Spinal cord (tissue), 10 donors: ENCODE data around the gene AJM1. TPM values are rescaled to one million over a fixed set of nuclear protein-coding genes. Genes with fewer than 3 reads are reported as not detected.
A peak's percentile ranks its signal among the peaks of the same experiment; 100 is the strongest.

Experiments
- DNase-seq, 6 donors: peaks; one replicate each; pipeline versions ENCODE4 v3.0.0 to v3.0.0-alpha.2; 2013 to 2015; ENCODE audit warnings: low spot score in 6 of 6, low read depth in 4 of 6
- H3K27ac ChIP-seq: one replicate; pipeline ENCODE4 v1.5.1; 2013; ENCODE audit warnings: low read depth, low read length, control low read depth
- H3K27me3 ChIP-seq: one replicate; pipeline ENCODE4 v1.6.1; 2013; ENCODE audit warnings: low read length; ENCODE audit not compliant: control insufficient read depth, insufficient read depth
- H3K36me3 ChIP-seq: one replicate; pipeline ENCODE4 v1.6.1; 2013; ENCODE audit warnings: low read length; ENCODE audit not compliant: control insufficient read depth, insufficient read depth
- H3K4me1 ChIP-seq: one replicate; pipeline ENCODE4 v1.6.1; 2013; ENCODE audit warnings: low read length; ENCODE audit not compliant: control insufficient read depth, insufficient read depth
- H3K4me3 ChIP-seq: one replicate; pipeline ENCODE4 v1.5.1; 2013; ENCODE audit warnings: low read depth, low read length, control low read depth
- H3K9me3 ChIP-seq: one replicate; pipeline ENCODE4 v1.6.1; 2013; ENCODE audit warnings: low read length; ENCODE audit not compliant: control insufficient read depth, insufficient read depth
- WGBS: methylation state at CpG from one replicate; pipeline ENCODE4 v1.1.5; 2013; ENCODE audit warnings: missing lambda C conversion rate; ENCODE audit not compliant: insufficient coverage; 5-methylcytosine and 5-hydroxymethylcytosine counted together
- polyA plus RNA-seq, 2 donors: library from polyadenylated mRNA; unstranded; fragments of 120-200 nt; gene quantifications; one replicate each; pipeline ENCODE4 v1.2.1, GENCODE V29; 2013; ENCODE audit not compliant: insufficient read length in 2 of 2
- total RNA-seq, 2 donors: library from RNA; depleted of rRNA in 1 of 2; stranded (reverse); fragments of 120-200 nt in 1 of 2; fragments of >200 nt in 1 of 2; gene quantifications; one replicate each; pipeline versions ENCODE4 v1.2.3 to v1.2.4, GENCODE V29; 2013 to 2014
- donor health status: healthy.

AJM1 gene
- total and polyA plus RNA-seq, 4 donors = 1.2 to 20.5 (median 10.7) TPM

DNA sequence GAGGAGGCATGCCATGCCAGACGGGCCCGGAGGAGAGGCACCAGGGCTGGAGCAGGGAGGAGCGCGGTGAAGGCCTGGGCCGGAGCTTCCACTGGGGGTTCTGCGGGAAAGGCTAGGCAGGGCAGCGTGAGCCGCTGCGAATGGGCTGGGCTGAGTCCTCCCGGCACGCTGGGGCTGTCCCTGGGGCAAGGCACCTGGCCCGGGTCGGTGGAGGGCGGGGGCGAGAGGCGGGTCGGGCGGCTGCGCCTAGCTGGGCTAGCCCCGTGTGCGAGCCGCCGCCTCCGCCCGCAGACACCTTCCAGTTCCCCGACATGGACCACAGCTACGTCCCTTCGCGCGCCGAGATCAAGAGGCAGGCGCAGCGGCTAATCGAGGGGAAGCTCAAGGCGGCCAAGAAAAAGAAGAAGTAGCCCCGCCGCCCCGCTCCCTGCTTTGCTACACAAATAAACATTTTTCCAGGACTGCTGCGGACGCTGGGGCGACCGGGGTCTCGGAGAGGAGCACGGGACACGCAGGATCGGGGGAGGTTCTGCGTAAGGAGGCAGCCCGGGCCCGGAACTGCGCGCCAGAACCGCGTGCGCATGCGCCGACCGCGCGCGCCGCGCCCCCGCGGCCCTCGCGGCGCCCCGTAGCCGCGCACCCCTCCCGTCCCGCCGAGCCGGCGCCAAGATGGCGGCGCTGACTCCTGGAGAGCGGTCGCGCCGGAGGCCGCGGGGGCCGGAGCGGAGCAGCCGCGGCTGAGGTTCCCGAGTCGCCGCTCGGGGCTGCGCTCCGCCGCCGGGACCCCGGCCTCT is 34.8 kb upstream of the AJM1 start, which contains the start of gene RABL6:
TSS of gene RABL6 (plus strand) at position 668 of the 794 bp plus-strand sequence. CDS start 249 bp downstream, outside the sequence.
- peak in 3 of 6 donors; percentile 62 to 94 (median 90) for DNase-seq
- Histone ChIP-seq H3K27ac (peak within 1 kb of the TSS; percentile 78), H3K4me1 (peaks cover 24% of the 10 kb centered on the region), H3K9me3 (no peaks in the 10 kb centered on the region), H3K36me3 (peaks cover 60% of the 10 kb centered on the region), H3K27me3 (peaks cover 1% of the 10 kb centered on the region), H3K4me3 (peak within 1 kb of the TSS; percentile 71)
- under 1% methylated on average over 92 of the region's 96 CpGs for WGBS

- WGBS = under 1% methylated on average over 93 of the region's 93 CpGs
- no peaks in the 10 kb centered on the region for H3K9me3 ChIP-seq
- H3K4me1 ChIP-seq = peaks cover 24% of the 10 kb centered on the region
- H3K27me3 ChIP-seq = no peaks in the 10 kb centered on the region
- peak overlapping the region; percentile 69 for H3K27ac ChIP-seq
- peak overlapping the region; percentile 71 for H3K4me3 ChIP-seq
- H3K36me3 ChIP-seq = peaks cover 61% of the 10 kb centered on the region
- DNase-seq = peak in 2 of 6 donors; percentile 53
Observed at GRCh38 chr9:136808075-136808805, 34.0 kb upstream of the AJM1 start.

- H3K27me3 ChIP-seq = no peaks in the 10 kb centered on the region
- no peak overlapping the region for H3K27ac ChIP-seq
- no peaks in the 10 kb centered on the region for H3K9me3 ChIP-seq
- DNase-seq = peak in 2 of 6 donors; percentile 39 to 42
- H3K4me1 ChIP-seq = peaks cover 24% of the 10 kb centered on the region
- WGBS = 0% methylated on average over 4 of the region's 14 CpGs
- peak overlapping the region; percentile 43 for H3K4me3 ChIP-seq
- H3K36me3 ChIP-seq = peaks cover 59% of the 10 kb centered on the region
Observed at GRCh38 chr9:136808806-136809158, 33.5 kb upstream of the AJM1 start.

GRCh38 chr9:136814725-136815421 is 27.4 kb upstream of the AJM1 start:
- Histone ChIP-seq H3K27ac (no peak overlapping the region), H3K4me1 (peaks cover 3% of the 10 kb centered on the region), H3K27me3 (no peaks in the 10 kb centered on the region), H3K4me3 (no peak overlapping the region), H3K36me3 (peaks cover 40% of the 10 kb centered on the region), H3K9me3 (no peaks in the 10 kb centered on the region)
- 98% methylated on average over 13 of the region's 13 CpGs for WGBS
- DNase-seq = no peak

DNA sequence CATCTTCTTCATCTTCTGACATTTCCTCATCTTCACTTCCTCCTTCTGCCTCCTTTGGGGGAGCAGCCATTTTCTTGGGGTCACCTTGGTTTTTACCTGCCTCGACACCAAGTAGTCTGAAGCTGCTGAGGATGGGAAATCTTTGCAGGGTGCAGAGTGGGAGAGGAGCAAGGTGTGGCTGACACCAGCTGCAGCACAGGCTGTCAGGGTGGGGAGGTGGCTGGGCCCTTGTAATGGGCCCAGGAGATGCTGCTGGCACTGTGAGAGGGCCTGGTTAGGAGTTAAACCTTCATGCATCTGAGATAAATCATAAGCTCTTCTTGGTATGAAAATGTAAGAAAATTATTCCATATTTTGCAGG is 26.9 kb upstream of the AJM1 start:
- Histone ChIP-seq H3K4me3 (no peak overlapping the region), H3K27me3 (no peaks in the 10 kb centered on the region), H3K36me3 (peaks cover 36% of the 10 kb centered on the region), H3K4me1 (no peaks in the 10 kb centered on the region), H3K27ac (no peak overlapping the region), H3K9me3 (no peaks in the 10 kb centered on the region)
- WGBS = 0% methylated on average over 1 of the region's 1 CpG
- DNase-seq = no peak

DNA sequence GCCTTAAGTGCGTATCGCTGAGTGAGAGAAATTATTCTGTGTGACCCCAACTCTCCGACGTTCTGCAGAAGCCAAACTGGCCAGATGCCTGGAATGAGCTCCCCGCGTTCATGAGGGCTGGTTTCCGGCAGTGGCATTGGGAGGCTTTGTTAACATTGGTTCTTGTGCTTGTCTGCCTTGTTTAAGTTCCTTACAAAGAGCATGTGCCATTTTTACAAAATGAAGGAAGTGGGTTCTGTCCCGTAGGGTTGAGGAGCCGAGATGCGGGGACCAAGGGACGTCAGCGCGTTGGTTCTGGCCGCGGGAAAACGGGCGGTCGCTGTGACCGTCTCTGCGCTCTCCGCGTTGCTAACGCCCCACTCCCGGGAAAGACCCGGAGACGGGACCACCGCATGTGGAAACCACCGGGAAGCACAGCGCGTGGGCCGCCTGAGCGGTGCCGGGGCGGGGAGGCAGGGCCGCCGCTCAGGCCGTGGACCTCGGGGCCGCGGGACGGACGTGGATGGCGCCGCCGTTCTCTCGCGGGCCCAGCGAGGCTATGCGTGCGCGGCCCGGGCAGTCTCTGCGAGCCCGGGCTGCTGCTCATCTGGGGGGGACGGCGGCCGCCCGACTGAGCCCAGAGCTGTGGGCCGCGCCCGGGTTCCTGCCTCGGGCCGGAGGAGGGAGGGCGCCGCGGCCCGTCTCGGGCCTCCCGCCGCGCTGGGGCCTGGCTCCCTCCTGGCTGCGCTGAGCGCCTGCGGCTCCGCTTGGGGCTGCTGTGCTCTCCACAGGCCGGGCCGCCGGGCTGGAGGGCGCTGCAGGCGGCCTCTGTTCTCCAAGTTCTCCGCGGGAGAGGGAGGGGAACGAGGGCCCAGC is 21.1 kb upstream of the AJM1 start:
- no peaks in the 10 kb centered on the region for H3K9me3 ChIP-seq
- H3K36me3 ChIP-seq = peaks cover 53% of the 10 kb centered on the region
- H3K27ac ChIP-seq = peak overlapping the region; percentile 22
- DNase-seq = peak in 2 of 6 donors; percentile 70 to 76
- WGBS = 7% methylated on average over 83 of the region's 83 CpGs
- H3K4me3 ChIP-seq = no peak overlapping the region
- H3K27me3 ChIP-seq = no peaks in the 10 kb centered on the region
- H3K4me1 ChIP-seq = peaks cover 14% of the 10 kb centered on the region

DNA sequence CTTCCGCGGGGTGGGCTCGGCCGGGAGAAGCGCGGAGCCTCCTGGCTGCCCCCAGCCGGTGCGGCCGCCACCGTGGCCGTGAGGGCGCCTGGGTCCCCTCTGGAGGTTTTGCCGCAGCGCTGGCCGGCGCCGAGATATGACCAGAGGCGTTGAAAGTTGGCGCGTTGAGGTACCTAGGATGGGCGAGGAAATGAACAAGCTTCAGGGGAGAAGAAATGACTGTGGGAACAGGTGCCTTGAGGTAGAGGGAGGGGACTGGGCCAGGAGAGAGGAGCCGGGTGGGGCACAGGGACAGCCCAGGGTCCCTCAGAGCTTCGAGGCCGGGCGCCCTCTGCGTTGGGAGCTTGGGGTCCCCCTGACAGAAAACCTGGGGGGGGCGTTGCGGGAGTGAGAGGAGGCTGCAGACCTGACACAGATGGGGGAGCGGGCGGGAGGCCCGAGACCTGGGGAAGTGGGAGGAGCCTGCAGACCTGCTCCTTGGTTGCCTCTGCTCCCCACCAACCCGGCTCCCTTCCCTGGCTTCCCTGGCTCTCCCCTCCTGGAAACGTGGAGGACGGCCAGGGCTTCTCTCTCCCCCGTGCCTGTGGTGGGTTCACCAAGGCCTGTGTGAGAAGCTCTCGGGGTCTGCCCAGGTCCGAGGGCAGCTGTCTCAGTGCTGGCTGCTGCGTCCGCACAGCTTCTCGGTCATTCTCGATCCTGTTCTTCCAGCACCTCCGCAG is 20.3 kb upstream of the AJM1 start:
- Histone ChIP-seq H3K36me3 (peaks cover 60% of the 10 kb centered on the region), H3K4me3 (no peak overlapping the region), H3K27me3 (no peaks in the 10 kb centered on the region), H3K27ac (no peak overlapping the region), H3K9me3 (no peaks in the 10 kb centered on the region), H3K4me1 (peaks cover 14% of the 10 kb centered on the region)
- WGBS = 57% methylated on average over 39 of the region's 42 CpGs
- DNase-seq = no peak

DNA sequence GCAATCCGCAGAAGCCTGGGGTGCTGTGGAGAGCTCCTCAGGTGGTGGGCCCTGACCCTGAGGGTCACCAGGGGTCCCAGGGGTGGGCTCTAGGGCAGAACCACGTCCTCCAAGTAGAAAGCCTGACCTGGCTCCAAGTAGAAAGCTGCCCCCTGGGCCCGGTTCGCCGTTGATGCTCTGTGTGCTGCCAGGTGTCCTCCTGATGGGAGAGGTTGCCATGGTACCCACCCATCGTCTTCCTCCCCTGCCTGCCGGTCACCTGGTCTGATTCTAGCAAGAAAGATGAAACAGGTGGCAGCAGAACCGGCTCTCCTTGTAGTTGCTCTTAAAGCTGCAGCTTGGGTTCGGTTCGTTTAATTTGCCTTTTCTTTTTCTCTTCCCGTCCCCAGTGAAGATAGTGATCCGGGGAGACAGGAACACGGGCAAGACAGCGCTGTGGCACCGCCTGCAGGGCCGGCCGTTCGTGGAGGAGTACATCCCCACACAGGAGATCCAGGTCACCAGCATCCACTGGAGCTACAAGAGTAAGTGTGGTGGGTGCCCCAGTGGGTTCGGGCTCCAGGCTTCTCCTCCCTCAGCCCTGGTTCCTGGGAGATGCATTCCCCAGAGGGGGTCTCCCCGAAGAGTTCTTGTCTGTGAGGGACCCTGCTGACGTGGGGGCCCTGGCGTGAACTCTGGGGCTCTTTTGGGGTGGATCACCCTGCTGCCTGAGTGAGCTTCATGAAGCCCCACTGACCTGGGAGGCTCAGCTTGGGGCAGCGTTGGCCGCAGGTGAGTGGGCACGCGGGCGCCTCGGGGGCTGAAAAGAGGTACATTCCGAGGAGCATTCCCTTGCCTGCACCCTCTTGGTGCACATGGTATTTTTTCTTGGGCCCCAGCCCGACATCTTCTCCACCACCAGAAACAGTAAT is 18.9 kb upstream of the AJM1 start:
- Histone ChIP-seq H3K4me3 (no peak overlapping the region), H3K27ac (no peak overlapping the region), H3K4me1 (peaks cover 14% of the 10 kb centered on the region), H3K9me3 (no peaks in the 10 kb centered on the region), H3K36me3 (peaks cover 65% of the 10 kb centered on the region), H3K27me3 (no peaks in the 10 kb centered on the region)
- 87% methylated on average over 19 of the region's 30 CpGs for WGBS
- no peak for DNase-seq
